ENCODE measurements around the gene ERI3.

Gene ERI3

DNA sequence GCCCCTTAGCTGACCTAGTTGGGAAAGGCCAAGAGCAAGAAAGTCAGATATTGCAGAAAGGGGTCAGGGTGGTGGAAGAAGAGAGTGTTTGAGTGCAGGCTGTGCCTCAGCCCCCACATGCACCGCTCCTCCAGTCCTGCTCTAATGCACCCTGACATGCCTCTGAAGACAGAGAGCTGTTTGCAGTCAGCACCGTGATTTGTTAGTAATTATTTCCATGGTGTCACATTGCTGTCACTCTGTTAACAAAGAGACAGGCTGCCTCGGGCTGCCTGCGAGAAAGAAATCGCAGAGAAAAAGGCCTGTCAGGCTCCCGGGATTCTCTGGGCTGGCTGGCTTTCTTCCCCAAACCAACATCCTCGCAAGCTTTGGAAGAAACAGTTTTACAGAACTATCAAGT lies 58.3 kb downstream of the ERI3 start:
- no peak for FAIRE-seq

GRCh38 chr1:44296086-44296485 lies 59.0 kb downstream of the ERI3 start:
- DNase-seq (ENCODE audit: insufficient read length, low spot score): no peak
- FAIRE-seq: no peak
- TF ChIP-seq TAF1 (IDR thresholded peaks at IDR 0.05; ENCODE audit: low read depth, low read length): no peak
- TF ChIP-seq POU2F2 (IDR thresholded peaks at IDR 0.05; ENCODE audit: low read depth, low read length): no peak
- no peak for TF ChIP-seq POLR2AphosphoS5 (IDR thresholded peaks at IDR 0.05; ENCODE audit: low read depth, low read length)
- TF ChIP-seq PAX5 (IDR thresholded peaks at IDR 0.05; ENCODE audit: insufficient read depth, low read length, severe bottlenecking): no peak
- TF ChIP-seq SPI1 (IDR thresholded peaks at IDR 0.05; ENCODE audit: low read depth, low read length): no peak
- TF ChIP-seq POLR2A (IDR thresholded peaks at IDR 0.05; ENCODE audit: low read depth, low read length): no peak

More for the DNA sequence above, 58.3 kb downstream of the ERI3 start:
- no peak for DNase-seq (ENCODE audit: insufficient read length, low spot score)
- TF ChIP-seq POLR2A (IDR thresholded peaks at IDR 0.05; ENCODE audit: low read depth, low read length) (no peak), POU2F2 (IDR thresholded peaks at IDR 0.05; ENCODE audit: low read depth, low read length) (no peak), TAF1 (IDR thresholded peaks at IDR 0.05; ENCODE audit: low read depth, low read length) (no peak), POLR2AphosphoS5 (IDR thresholded peaks at IDR 0.05; ENCODE audit: low read depth, low read length) (no peak), SPI1 (IDR thresholded peaks at IDR 0.05; ENCODE audit: low read depth, low read length) (no peak), PAX5 (IDR thresholded peaks at IDR 0.05; ENCODE audit: insufficient read depth, low read length, severe bottlenecking) (no peak)

- DNase-seq (ENCODE audit: insufficient read length, low spot score) (no peak), FAIRE-seq (no peak)
- no peak for TF ChIP-seq TAF1 (IDR thresholded peaks at IDR 0.05; ENCODE audit: low read depth, low read length)
- TF ChIP-seq POU2F2 (IDR thresholded peaks at IDR 0.05; ENCODE audit: low read depth, low read length): no peak
- no peak for TF ChIP-seq POLR2A (IDR thresholded peaks at IDR 0.05; ENCODE audit: low read depth, low read length)
- no peak for TF ChIP-seq POLR2AphosphoS5 (IDR thresholded peaks at IDR 0.05; ENCODE audit: low read depth, low read length)
- TF ChIP-seq PAX5 (IDR thresholded peaks at IDR 0.05; ENCODE audit: insufficient read depth, low read length, severe bottlenecking): no peak
- TF ChIP-seq SPI1 (IDR thresholded peaks at IDR 0.05; ENCODE audit: low read depth, low read length): no peak
Measured at GRCh38 chr1:44294588-44295007, 60.5 kb downstream of the ERI3 start.

- TF ChIP-seq SPI1 (IDR thresholded peaks at IDR 0.05; ENCODE audit: low read depth, low read length) (no peak), PAX5 (IDR thresholded peaks at IDR 0.05; ENCODE audit: insufficient read depth, low read length, severe bottlenecking) (no peak), POU2F2 (IDR thresholded peaks at IDR 0.05; ENCODE audit: low read depth, low read length) (no peak), TAF1 (IDR thresholded peaks at IDR 0.05; ENCODE audit: low read depth, low read length) (no peak), POLR2AphosphoS5 (IDR thresholded peaks at IDR 0.05; ENCODE audit: low read depth, low read length) (no peak), POLR2A (IDR thresholded peaks at IDR 0.05; ENCODE audit: low read depth, low read length) (no peak)
- DNase-seq (ENCODE audit: insufficient read length, low spot score) (no peak), FAIRE-seq (peak; percentile 20)
Measured at GRCh38 chr1:44293761-44294315, 61.2 kb downstream of the ERI3 start.

- no peak for DNase-seq (ENCODE audit: insufficient read length, low spot score)
- FAIRE-seq: no peak
- TF ChIP-seq SPI1 (IDR thresholded peaks at IDR 0.05; ENCODE audit: low read depth, low read length): no peak
Measured at GRCh38 chr1:44292651-44293050, 62.4 kb downstream of the ERI3 start.

DNA sequence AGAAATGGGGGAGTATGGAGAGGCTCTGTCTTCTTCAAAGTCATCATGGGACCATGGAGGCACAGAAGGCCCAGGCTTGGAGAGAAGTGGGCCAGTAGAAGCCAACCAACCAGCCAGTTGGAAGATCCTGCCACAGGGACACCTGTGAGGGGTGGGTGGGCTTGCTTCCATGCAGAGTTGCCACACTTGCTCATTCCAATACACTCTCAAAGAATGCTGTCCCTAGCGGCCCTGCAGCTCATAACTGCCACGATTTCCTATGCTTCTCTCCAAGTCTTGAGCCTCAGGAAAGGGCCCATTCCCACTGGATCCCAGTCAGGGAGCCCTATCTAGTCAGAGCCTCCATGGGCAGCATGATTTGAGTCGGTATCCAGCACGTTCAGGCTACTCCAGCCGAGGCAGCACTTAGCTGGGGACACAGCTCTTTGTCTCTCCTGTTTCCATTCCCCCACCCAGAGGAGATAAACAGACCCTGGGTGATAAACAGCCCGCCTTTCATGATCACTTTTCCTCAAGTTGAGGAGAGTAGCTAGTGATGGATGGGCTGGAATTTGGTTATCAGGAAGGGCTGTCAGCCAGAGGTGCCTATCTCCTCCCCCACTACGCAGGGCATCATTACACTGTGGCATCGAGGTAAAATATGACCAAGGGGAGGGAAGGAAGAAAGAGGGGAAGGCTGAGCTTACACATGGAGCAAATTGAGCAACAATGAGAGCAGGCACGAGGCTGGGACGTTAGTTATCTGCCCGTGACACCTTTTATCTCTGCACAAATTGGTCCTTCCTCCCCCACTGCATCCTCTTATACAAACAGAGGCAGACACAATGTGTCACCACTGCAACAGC lies 64.6 kb downstream of the ERI3 start:
- TF ChIP-seq TAF1 (IDR thresholded peaks at IDR 0.05; ENCODE audit: low read depth, low read length): no peak
- TF ChIP-seq POLR2A (IDR thresholded peaks at IDR 0.05; ENCODE audit: low read depth, low read length): no peak
- TF ChIP-seq POLR2AphosphoS5 (IDR thresholded peaks at IDR 0.05; ENCODE audit: low read depth, low read length): no peak
- TF ChIP-seq PAX5 (IDR thresholded peaks at IDR 0.05; ENCODE audit: insufficient read depth, low read length, severe bottlenecking): no peak
- TF ChIP-seq POU2F2 (IDR thresholded peaks at IDR 0.05; ENCODE audit: low read depth, low read length): no peak
- TF ChIP-seq SPI1 (IDR thresholded peaks at IDR 0.05; ENCODE audit: low read depth, low read length): no peak
- FAIRE-seq: no peak
- DNase-seq (ENCODE audit: insufficient read length, low spot score): no peak

DNA sequence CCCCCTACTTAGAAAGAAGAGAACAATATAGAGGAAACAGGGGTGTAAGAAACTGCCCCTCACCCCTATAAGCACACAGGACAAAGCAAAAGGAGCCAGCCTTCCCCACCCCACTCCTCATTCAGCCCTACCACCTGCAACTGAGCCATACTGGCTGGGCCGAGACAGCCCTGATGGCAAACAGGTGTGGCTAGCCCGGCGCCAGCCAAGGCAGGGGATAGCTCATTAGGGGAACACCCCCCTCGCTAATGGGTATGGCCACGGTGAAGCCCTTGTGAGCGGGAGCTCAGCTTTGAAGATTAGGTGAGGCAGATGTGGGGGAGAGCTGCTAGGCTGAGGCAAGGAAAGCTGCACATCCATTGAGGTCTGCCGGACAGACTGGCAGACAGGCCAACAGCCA lies 65.5 kb downstream of the ERI3 start:
- no peak for DNase-seq (ENCODE audit: insufficient read length, low spot score)
- TF ChIP-seq POLR2A (IDR thresholded peaks at IDR 0.05; ENCODE audit: low read depth, low read length): no peak
- no peak for TF ChIP-seq TAF1 (IDR thresholded peaks at IDR 0.05; ENCODE audit: low read depth, low read length)
- TF ChIP-seq POLR2AphosphoS5 (IDR thresholded peaks at IDR 0.05; ENCODE audit: low read depth, low read length): no peak
- no peak for TF ChIP-seq POU2F2 (IDR thresholded peaks at IDR 0.05; ENCODE audit: low read depth, low read length)
- no peak for TF ChIP-seq SPI1 (IDR thresholded peaks at IDR 0.05; ENCODE audit: low read depth, low read length)
- TF ChIP-seq PAX5 (IDR thresholded peaks at IDR 0.05; ENCODE audit: insufficient read depth, low read length, severe bottlenecking): no peak
- FAIRE-seq: no peak

GRCh38 chr1:44288883-44289282 lies 66.2 kb downstream of the ERI3 start:
- TF ChIP-seq POLR2A (IDR thresholded peaks at IDR 0.05; ENCODE audit: low read depth, low read length) (no peak), POLR2AphosphoS5 (IDR thresholded peaks at IDR 0.05; ENCODE audit: low read depth, low read length) (no peak), PAX5 (IDR thresholded peaks at IDR 0.05; ENCODE audit: insufficient read depth, low read length, severe bottlenecking) (no peak), TAF1 (IDR thresholded peaks at IDR 0.05; ENCODE audit: low read depth, low read length) (no peak), SPI1 (IDR thresholded peaks at IDR 0.05; ENCODE audit: low read depth, low read length) (no peak), POU2F2 (IDR thresholded peaks at IDR 0.05; ENCODE audit: low read depth, low read length) (no peak)
- FAIRE-seq (no peak), DNase-seq (ENCODE audit: insufficient read length, low spot score) (no peak)

GRCh38 chr1:44284184-44284583 lies 70.9 kb downstream of the ERI3 start:
- FAIRE-seq: no peak
- no peak for DNase-seq (ENCODE audit: insufficient read length, low spot score)
- TF ChIP-seq POU2F2 (IDR thresholded peaks at IDR 0.05; ENCODE audit: low read depth, low read length) (no peak), PAX5 (IDR thresholded peaks at IDR 0.05; ENCODE audit: insufficient read depth, low read length, severe bottlenecking) (no peak), SPI1 (IDR thresholded peaks at IDR 0.05; ENCODE audit: low read depth, low read length) (no peak), POLR2A (IDR thresholded peaks at IDR 0.05; ENCODE audit: low read depth, low read length) (no peak)
